Inflammatory macrophage treated with lipopolysaccharide for 1 hour (primary cell): ENCODE data around the gene SEMA3A.
"Not testable (repeated sequence)": the region's sequence is repeated elsewhere in the genome, so short reads cannot be mapped to it uniquely, and the experiment has no call there.

Experiments used
- DNase-seq, 2 donors: peaks; one replicate each; pipeline ENCODE4 v3.0.0-alpha.2; 2020 to 2022

The SEMA3A gene

GRCh38 chr7:84194484-84195271 lies at the start of gene SEMA3A:
Gene SEMA3A, minus strand, starts transcription at chr7:84194789. Its CDS starts 203 bp downstream, at chr7:84194586.
- DNase-seq, result peak; percentile 33 to 41

DNA sequence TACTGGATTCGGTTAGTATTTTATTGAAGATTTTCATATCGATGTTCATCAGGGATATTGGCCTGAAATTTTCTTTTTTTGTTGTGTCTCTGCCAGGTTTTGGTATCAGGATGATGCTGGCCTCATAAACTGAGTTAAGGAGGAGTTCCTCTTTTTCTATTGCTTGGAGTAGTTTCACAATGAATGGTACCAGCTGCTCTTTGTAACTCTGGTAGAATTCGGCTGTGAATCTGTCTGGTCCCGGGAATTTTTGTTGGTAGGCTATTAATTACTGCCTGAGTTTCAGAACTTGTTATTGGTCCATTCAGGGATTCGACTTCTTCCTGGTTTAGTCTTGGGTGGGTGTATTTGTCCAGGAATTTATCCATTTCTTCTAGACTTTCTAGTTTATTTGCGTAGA lies 48.4 kb upstream of the SEMA3A start:
- peak in 1 of 2 donors; percentile 39 for DNase-seq

- DNase-seq, result no peak
Observed at GRCh38 chr7:84238596-84238995, 44.0 kb upstream of the SEMA3A start.

GRCh38 chr7:84237533-84238173 lies 43.1 kb upstream of the SEMA3A start:
- peak; percentile 55 to 58 for DNase-seq

DNA sequence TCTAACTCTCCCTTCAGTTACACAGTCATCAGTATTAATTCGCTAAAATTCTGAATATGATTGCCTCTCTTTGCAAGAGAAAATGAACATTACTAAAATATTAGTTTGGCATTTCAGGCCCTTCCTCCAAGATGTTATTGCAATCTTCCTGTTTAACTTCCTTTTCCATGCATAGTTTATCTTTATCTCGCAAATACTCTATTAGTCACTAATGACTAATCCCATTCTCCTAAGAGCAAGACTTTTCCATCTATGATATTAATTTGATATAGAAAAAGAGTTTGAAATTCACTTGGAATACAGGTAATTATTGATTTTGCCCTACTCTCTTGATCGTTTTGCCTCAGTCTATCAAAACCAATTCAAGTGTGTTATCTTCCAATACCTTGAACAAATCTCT lies 41.8 kb upstream of the SEMA3A start:
- peak in 1 of 2 donors; percentile 42 for DNase-seq

DNA sequence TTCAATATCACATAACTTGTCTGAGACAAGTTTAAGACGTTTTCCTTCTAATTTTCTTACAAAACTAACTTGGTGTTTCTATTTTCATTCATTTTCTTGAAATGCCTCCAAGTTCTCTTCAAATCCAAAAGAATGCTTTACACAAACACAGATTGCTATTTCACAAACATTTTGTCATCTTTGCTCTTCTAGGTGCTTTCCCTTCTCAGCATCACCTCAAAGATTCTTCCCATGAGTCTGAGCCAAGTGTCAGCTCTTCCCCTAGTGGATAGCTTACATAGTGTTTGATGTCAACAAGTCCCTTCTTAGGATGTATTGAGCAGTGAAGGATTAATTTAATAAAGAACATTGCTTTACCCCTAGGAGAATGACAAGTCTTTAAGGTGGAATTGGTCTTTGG lies 38.1 kb upstream of the SEMA3A start:
- peak in 1 of 2 donors; percentile 43 for DNase-seq

DNA sequence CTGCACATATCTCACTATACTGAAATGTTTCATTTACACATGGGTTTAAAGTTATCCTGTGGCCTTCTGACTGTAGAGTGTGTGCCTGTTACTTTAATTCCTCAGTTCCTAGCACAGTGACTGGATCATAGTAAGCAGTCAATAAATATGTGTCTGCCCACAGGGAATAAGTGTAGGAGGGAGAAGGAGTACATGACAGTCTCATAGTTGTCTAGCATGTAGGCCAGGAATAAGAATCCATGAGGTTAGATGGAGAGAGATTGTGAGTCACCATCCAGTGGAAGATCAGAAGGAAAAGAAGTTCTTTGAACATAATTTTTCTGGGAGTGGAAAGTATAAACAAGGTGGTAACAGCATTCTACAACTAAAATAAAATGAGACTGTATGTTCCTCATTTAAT lies 36.6 kb upstream of the SEMA3A start:
- no peak for DNase-seq

DNA sequence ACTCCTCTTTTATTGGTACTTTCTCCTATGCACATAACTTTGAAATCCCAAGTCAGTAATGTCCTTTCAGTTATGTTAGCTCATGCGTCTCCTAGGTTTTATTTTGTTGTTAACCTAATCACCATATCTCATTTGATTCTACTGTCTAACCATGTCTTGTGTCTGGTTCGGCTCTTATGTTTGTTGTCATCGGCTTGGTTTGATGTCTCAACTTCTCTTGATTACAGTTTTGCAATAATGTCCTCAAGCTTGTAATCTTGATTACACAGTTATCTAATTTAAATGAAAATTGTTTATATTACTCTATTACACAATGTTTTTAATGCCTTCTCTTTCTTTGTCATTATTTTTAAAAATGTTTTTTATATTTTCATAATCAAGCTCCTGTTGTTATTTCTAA lies 35.9 kb upstream of the SEMA3A start:
- DNase-seq, result no peak

- DNase-seq, result no peak
Observed at GRCh38 chr7:84228526-84228925, 33.9 kb upstream of the SEMA3A start.

GRCh38 chr7:84226759-84227158 lies 32.2 kb upstream of the SEMA3A start:
- DNase-seq, result no peak

DNA sequence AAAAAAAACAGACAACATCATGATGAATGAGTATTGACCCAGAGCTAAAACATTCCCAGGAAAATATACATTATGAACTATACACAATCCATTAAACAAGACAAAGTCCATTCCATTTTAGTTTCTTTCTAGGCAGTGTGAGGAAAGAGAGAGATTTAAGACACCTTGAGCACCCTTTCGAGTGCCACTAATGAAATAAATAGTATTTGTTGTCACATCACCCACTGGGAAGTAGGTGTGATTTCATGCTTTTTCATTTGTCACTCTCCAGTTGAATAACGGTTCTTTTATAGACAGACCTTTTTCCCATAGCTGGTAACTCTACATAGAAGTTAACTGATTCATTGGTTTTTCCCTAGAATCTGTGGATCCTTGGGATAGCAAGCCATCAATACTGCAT lies 29.9 kb upstream of the SEMA3A start:
- no peak for DNase-seq

- no peak for DNase-seq
Observed at GRCh38 chr7:84219310-84219709, 24.7 kb upstream of the SEMA3A start.

- peak; percentile 48 to 67 for DNase-seq
Observed at GRCh38 chr7:84218681-84219080, 24.1 kb upstream of the SEMA3A start.

GRCh38 chr7:84216472-84216871 lies 21.9 kb upstream of the SEMA3A start:
- no peak for DNase-seq

- not testable (repeated sequence) for DNase-seq
Observed at GRCh38 chr7:84214757-84215156, 20.2 kb upstream of the SEMA3A start.

DNA sequence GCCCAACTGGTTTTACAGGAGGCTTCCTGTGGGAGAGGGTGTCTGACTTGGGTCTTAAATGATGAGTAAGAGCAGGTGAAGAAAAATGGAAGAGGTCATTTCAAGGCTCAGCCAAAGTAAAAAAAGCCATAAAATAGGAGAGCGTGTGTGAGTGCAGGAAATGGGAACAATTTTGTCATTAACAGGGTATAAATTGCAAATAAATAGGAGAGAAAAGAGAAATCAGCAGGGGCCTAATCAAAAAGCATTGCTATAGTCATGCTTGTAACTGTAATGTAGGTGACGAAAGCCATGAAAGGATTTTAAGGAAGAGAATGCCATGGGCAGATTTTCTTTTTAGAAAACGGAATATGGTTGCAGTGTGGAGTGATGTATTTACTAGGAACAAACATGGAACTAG lies 15.7 kb upstream of the SEMA3A start:
- DNase-seq, result no peak

- DNase-seq, result no peak
Observed at GRCh38 chr7:84209006-84209405, 14.4 kb upstream of the SEMA3A start.

GRCh38 chr7:84207615-84208014 lies 13.0 kb upstream of the SEMA3A start:
- no peak for DNase-seq

DNA sequence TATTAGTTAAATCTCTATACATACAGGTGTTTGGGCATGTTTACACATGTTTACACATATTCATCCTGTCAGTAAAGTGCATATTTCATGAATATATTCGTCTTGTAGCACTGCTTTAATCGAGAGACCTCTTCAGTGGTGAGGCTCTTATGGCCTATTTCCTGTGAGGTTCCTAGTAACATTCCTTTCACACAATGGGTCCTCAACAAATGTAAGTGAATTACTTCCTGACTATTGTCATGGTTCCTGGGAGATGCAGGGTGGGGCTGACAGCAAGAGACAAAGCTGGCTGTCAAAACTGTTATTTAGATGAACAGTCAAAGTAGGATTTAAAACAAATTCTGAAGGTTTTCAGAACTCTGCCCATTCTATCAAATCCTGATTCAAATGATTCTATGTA lies 12.4 kb upstream of the SEMA3A start:
- no peak for DNase-seq

DNA sequence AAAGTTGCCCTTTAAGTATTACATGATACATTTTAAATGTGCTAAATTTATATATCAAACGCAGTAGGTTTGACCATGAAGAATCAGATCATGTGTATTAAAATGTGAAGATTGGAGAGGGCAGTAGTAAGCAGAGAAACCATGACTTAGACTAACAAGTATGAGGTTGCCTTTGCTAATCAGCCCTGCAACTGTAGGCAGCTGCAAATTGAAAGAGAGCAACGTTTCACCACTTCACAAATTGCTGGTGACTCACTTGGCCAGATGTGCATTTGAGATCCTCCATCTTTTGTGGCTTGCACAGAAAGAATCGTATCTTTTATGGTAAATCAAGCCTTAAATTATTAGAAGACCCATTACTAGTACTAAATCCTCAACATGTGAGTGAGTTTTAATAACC lies 10.1 kb upstream of the SEMA3A start:
- no peak for DNase-seq

- no peak for DNase-seq
Observed at GRCh38 chr7:84202855-84203254, 8.3 kb upstream of the SEMA3A start.

- DNase-seq, result no peak
Observed at GRCh38 chr7:84200859-84201258, 6.3 kb upstream of the SEMA3A start.

GRCh38 chr7:84199216-84199615 lies 4.6 kb upstream of the SEMA3A start:
- DNase-seq, result peak; percentile 53 to 57

DNA sequence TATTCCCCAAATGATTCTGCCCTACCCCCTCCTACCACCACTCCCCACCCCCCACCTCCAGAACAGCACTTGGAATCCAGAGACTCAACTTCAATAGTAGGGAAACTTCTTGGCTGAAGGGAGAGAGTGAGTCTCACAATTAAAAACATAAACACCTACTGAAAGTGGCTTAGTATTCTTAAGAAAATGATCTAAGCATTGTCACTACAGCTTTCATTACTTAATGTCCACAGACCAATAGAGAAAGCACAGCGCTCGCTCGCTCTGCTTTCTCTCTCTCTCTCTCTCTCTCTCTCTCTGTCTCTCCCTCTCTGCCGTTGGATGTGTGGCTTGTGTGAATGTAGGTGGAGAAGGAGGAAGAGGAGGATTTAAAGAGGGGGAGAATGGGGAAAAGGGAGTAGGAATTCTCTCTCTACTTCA lies 1.5 kb upstream of the SEMA3A start:
- no peak for DNase-seq
